GM18951 (cell line): ENCODE measurements around the gene DOCK3.
"Not testable (repeated sequence)": the region's sequence is repeated elsewhere in the genome, so short reads cannot be mapped to it uniquely, and the experiment has no call there.

Experiments
- POLR2A ChIP-seq: IDR thresholded peaks from 4 replicates; pipeline ENCODE4 v1.6.1; 2011; ENCODE audit warnings: mild to moderate bottlenecking; ENCODE audit not compliant: insufficient read length, insufficient read depth; ENCODE audit errors: extremely low read depth
- in situ Hi-C: fragments of 300-500 bp; cut with MboI; formaldehyde crosslinking; loops from one replicate; pipeline ENCODE4 v1.12.0; 2022; ENCODE audit warnings: low sequenced_read_pairs, mixed read lengths, inconsistent platforms; ENCODE audit not compliant: unreplicated experiment

DOCK3 gene

DNA sequence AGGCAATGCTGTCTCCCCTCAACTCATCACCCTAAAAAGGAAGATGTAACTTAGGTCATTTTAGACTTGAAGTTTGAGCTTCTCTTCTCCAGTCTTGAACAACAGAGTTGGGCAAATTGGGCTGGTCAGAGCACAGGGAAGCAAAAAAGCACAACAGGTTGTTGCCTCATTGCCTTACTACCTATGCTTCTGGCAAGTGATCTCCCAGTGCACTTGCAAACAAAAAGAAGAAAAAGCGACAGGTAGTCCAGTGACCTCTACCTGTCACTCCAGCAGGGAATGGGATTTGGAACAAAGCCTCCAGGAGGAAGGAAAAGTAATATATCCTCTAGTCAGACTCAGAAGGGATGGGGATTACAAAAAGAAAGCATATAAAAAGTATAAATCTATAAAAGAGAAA lies 550.1 kb downstream of the DOCK3 start:
- in situ Hi-C loops = no loop called here
- no peak for TF ChIP-seq POLR2A

DNA sequence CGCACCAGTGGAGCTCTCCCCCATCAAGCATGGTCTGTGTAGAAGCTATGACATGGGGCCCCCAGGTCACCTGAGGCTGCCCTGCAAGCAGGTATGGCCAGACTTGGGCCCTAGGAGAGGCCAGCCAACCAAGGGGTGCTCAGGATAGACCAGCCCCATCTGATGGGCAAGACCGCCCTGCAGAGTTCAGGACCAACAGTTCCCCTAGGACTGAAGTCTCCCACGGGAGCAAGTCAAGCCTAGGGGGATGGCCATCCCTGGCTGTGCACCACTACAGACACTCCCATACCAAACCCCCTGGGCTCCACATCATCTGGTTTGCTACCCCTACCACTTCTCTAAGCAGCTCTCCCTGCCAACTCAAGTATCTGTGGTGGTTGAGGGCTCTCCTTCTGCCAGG lies 568.2 kb downstream of the DOCK3 start:
- in situ Hi-C loops = no loop called here
- no peak for TF ChIP-seq POLR2A

GRCh38 chr3:51243924-51244323 lies 569.2 kb downstream of the DOCK3 start:
- no peak for TF ChIP-seq POLR2A

DNA sequence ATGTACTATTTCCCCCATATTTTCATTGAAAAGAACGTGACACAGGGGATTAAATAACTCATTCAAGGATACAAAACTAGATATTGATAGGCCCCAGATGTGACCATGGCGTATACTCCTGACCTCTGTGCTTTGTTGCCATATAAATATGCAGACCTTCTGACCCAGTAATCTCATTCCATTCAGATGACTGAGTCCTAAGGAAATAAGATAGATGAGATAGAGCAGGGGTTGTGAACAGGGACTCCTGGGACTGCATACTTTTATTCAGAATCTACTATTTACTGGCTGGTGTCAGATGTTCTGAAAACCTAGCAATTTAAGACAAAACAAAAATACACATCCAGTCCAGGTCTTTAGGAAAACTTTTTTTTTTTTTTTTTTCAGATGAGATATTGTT lies 571.1 kb downstream of the DOCK3 start:
- in situ Hi-C loops = no loop called here
- TF ChIP-seq POLR2A = no peak

More at GRCh38 chr3:51243924-51244323, 569.2 kb downstream of the DOCK3 start:
- in situ Hi-C loops = no loop called here

GRCh38 chr3:51257870-51258269 lies 583.1 kb downstream of the DOCK3 start:
- in situ Hi-C loops = no loop called here
- TF ChIP-seq POLR2A = no peak

- in situ Hi-C loops = not testable (repeated sequence)
Measured at GRCh38 chr3:51264166-51264565, 589.4 kb downstream of the DOCK3 start.

DNA sequence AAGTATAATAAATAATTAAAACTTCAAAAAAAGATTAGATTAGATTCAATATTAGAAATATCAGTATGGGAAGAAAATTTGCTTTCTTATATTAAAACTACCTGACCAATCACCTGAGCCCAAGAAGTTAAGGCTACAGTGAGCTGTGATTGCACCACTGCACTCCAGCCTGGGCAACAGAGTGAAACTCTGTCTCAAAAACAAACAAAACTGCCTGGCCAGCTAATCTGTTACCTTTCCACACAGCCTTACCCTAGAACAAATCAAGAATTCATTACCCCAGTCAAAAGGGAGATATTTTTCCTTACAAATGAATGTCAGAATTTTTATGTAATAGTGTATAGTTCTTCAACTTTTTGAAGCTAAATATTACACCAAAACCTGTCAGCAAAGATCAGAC lies 593.4 kb downstream of the DOCK3 start:
- in situ Hi-C loops = no loop called here
- no peak for TF ChIP-seq POLR2A

DNA sequence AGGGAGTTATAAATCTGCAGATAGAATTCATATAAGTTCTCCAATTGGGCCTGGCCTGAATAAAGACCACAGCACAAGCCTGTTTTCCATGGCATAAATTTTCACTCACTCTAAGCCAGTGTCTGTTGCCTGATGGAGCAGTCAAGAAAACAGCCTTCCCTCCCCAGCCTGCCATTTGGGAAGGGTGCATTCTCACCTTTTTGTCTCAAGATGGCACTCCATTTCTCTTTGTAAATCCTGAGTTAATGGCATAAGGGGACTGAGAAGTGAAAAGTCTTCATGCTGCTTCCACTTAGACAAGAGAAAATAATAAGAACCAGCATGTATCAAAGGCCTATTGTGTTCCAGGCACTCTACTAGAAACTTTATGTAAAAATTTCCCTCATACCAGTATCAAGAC lies 594.7 kb downstream of the DOCK3 start:
- in situ Hi-C loops = no loop called here
- TF ChIP-seq POLR2A = no peak

GRCh38 chr3:51270559-51270958 lies 595.8 kb downstream of the DOCK3 start:
- in situ Hi-C loops = no loop called here
- no peak for TF ChIP-seq POLR2A

GRCh38 chr3:51271172-51271571 lies 596.4 kb downstream of the DOCK3 start:
- in situ Hi-C loops = no loop called here
- no peak for TF ChIP-seq POLR2A

GRCh38 chr3:51274052-51274451 lies 599.3 kb downstream of the DOCK3 start:
- TF ChIP-seq POLR2A = no peak
- in situ Hi-C loops = no loop called here

GRCh38 chr3:51275111-51275805 lies 600.5 kb downstream of the DOCK3 start:
- TF ChIP-seq POLR2A = no peak
- in situ Hi-C loops = no loop called here

DNA sequence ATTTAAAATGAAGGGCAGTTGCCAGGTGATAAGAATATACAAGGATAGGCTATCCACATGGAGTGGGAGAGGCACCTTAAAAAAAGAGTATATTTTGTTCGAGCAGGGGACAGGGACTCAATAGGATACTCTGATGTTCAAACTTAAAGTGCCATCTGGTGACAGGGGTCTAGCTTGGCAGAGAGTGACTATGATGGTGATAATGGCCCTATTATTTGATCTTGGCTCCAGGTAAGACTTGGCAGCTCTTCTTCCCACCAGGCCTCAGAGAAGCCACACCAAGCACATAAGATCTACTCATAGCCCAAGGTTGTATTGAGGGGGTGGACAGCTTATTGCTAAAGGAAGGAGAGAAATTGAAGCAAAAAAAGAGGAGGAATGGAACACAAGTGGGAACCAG lies 601.3 kb downstream of the DOCK3 start:
- in situ Hi-C loops = no loop called here
- no peak for TF ChIP-seq POLR2A

- in situ Hi-C loops = no loop called here
- no peak for TF ChIP-seq POLR2A
Measured at GRCh38 chr3:51279448-51279847, 604.7 kb downstream of the DOCK3 start.

- in situ Hi-C loops = no loop called here
- no peak for TF ChIP-seq POLR2A
Measured at GRCh38 chr3:51280176-51280575, 605.4 kb downstream of the DOCK3 start.
